K562 (cell line): ENCODE measurements around the gene NABP1. TPM values are rescaled to one million over a fixed set of nuclear protein-coding genes. Genes with fewer than 3 reads are reported as not detected.
A peak's percentile ranks its signal among the peaks of the same experiment; 100 is the strongest.

ENCODE experiments used
- ATAC-seq: fragments of 200-7000 bp; cut with Tn5 transposase; 3 replicates; pipeline ENCODE4 v1.9.1; 2020; ENCODE audit warnings: moderate library complexity
- BruUV-seq: library from RNA; stranded (reverse); fragments of 400-500 nt; replicated peaks from 2 replicates; lab custom pipeline; 2021; lab: Mats Ljungman, UMichigan
- CTCF ChIA-PET: fragments of 300-600 bp; formaldehyde crosslinking; extraction: SDS; loops from one replicate; lab custom pipeline; 2021; ENCODE audit warnings: low intra/inter-chr PET ratio; lab: Yijun Ruan, JAX
- POLR2A ChIA-PET: fragments of 300-600, 350-650 bp; sonication (Branson Sonifier 250); formaldehyde crosslinking; extraction: SDS; loops from one replicate; lab custom pipeline; 2021; ENCODE audit warnings: antibody characterized with exemption, inconsistent platforms; lab: Yijun Ruan, JAX
- DNase-seq, 4 experiments: peaks; one replicate each; pipeline versions ENCODE4 v3.0.0 to v3.0.0-alpha.2; 2011 to 2018; ENCODE audit warnings: low spot score in 3 of 4, mixed read lengths in 3 of 4; ENCODE audit errors: extremely low read depth in 1 of 4
- FAIRE-seq: peaks from 2 replicates; lab custom pipeline; 2011; peaks lifted over from hg19 to GRCh38; lab: Jason Lieb, UNC
- H2AFZ ChIP-seq: 2 replicates; pipeline ENCODE4 v1.6.0; 2011; ENCODE audit warnings: low read depth, low read length, control low read depth, inconsistent platforms
- H3K27ac ChIP-seq: fragments of 200-600 bp; 3 replicates; pipeline ENCODE4 v1.8.0; 2011; ENCODE audit warnings: low read depth, mild to moderate bottlenecking, control low read depth, inconsistent platforms, low read length, moderate library complexity, mixed read lengths; ENCODE audit errors: extremely low read depth
- H3K27me3 ChIP-seq, 2 experiments: fragments of 300-600 bp in 1 of 2; 2 replicates in 1 of 2; 3 replicates in 1 of 2; pipeline versions ENCODE4 v1.6.0 to v1.8.0; 2011; ENCODE audit warnings: inconsistent platforms in 2 of 2, low read length in 2 of 2, mild to moderate bottlenecking in 1 of 2, mixed read lengths in 1 of 2, moderate library complexity in 1 of 2; ENCODE audit not compliant: control insufficient read depth in 2 of 2, insufficient read depth in 2 of 2
- H3K36me3 ChIP-seq: fragments of 300-600 bp; 3 replicates; pipeline ENCODE4 v1.8.0; 2011; ENCODE audit warnings: mild to moderate bottlenecking, low read length, inconsistent platforms; ENCODE audit not compliant: control insufficient read depth, insufficient read depth
- H3K4me1 ChIP-seq, 2 experiments: fragments of 200-600 bp in 1 of 2; replicated peaks in 1 of 2; 2 replicates in 1 of 2; 3 replicates in 1 of 2; pipeline versions ENCODE4 v1.5.1 to v1.8.0; 2011; ENCODE audit warnings: inconsistent platforms in 2 of 2, low read length in 2 of 2, mild to moderate bottlenecking in 1 of 2, mixed read lengths in 1 of 2, moderate library complexity in 1 of 2; ENCODE audit not compliant: control insufficient read depth in 2 of 2, insufficient read depth in 2 of 2
- H3K4me2 ChIP-seq: 2 replicates; pipeline ENCODE4 v1.6.1; 2011; ENCODE audit warnings: low read length, control low read depth, inconsistent platforms, mixed read lengths; ENCODE audit not compliant: insufficient read depth
- H3K4me3 ChIP-seq: fragments of 200-600 bp; sonication (generic), shearing (Covaris generic); 2 replicates; pipeline ENCODE4 v1.5.1; 2016; ENCODE audit warnings: control low read depth, inconsistent platforms
- H3K79me2 ChIP-seq: fragments of 200-600 bp; 3 replicates; pipeline ENCODE4 v1.8.0; 2011; ENCODE audit warnings: low read length, inconsistent platforms; ENCODE audit not compliant: control insufficient read depth, insufficient read depth
- H3K9ac ChIP-seq, 2 experiments: 2 replicates each; pipeline versions ENCODE4 v1.6.0 to v1.6.1; 2011; ENCODE audit warnings: low read depth in 2 of 2, low read length in 2 of 2, control low read depth in 1 of 2, inconsistent platforms in 1 of 2, mild to moderate bottlenecking in 1 of 2, mixed read lengths in 1 of 2; ENCODE audit not compliant: insufficient read depth in 1 of 2
- H3K9me1 ChIP-seq: one replicate; pipeline ENCODE4 v1.6.0; 2011; ENCODE audit warnings: inconsistent platforms, mild to moderate bottlenecking, low read length, moderate library complexity; ENCODE audit not compliant: control insufficient read depth, insufficient read depth
- H3K9me3 ChIP-seq: replicated peaks from 2 replicates; pipeline ENCODE4 v1.5.1; 2011; ENCODE audit warnings: low read depth, low read length, inconsistent platforms; ENCODE audit not compliant: control insufficient read depth, insufficient read depth
- H4K20me1 ChIP-seq: replicated peaks from 2 replicates; pipeline ENCODE4 v1.6.1; 2011; ENCODE audit warnings: low read length, inconsistent platforms, mixed read lengths; ENCODE audit not compliant: control insufficient read depth, insufficient read depth
- POLR2A ChIP-seq: fragments of 450-650 bp; conservative IDR thresholded peaks from 2 replicates; pipeline ENCODE4 v1.6.1; 2016
- SUPT5H ChIP-seq: fragments of 450-650 bp; IDR thresholded peaks from 2 replicates; pipeline ENCODE4 v1.6.1; 2016
- ZNF644 ChIP-seq: fragments of 200-800 bp; sonication (Bioruptor generic); IDR thresholded peaks from 2 replicates; pipeline ENCODE4 v1.6.1; 2016; ENCODE audit warnings: low read depth, missing genetic modification characterization, missing compliant biosample characterization
- ZNF668 ChIP-seq: fragments of 250-450 bp; sonication (Bioruptor Pico); IDR thresholded peaks from 2 replicates; pipeline ENCODE4 v1.8.0; 2022; ENCODE audit warnings: mild to moderate bottlenecking, inconsistent platforms
- WGBS: fragments of 100-300 bp; shearing (Covaris generic); methylation state at CpG from one replicate; pipeline ENCODE4 v1.1.6; 2016; ENCODE audit warnings: low coverage, mixed read lengths; ENCODE audit not compliant: insufficient coverage; ENCODE audit errors: missing lambda C conversion rate; 5-methylcytosine and 5-hydroxymethylcytosine counted together
- in situ Hi-C: fragments of 300-500 bp; cut with MboI; formaldehyde crosslinking; loops from 4 replicates; pipeline ENCODE4 v1.15.0; 2018; ENCODE audit warnings: inconsistent platforms, mixed read lengths
- intact Hi-C: fragments of 100-400 bp; cut with micrococcal nuclease; formaldehyde crosslinking; loops from 2 replicates; pipeline ENCODE4 v1.14.2; 2022
- polyA plus RNA-seq, 8 experiments: library from polyadenylated mRNA; depleted of rRNA in 4 of 8; stranded (reverse) in 5 of 8; unstranded in 3 of 8; fragments of >200 nt; fragmentation: Nextera tagmentation in 2 of 8; fragmentation: Illumina TruSeq in 1 of 8; extraction: Ambion mirVana in 2 of 8; extraction: Trizol in 1 of 8; gene quantifications; 2 replicates each; pipeline versions ENCODE4 v1.2.1 to v1.2.3, GENCODE V29; 2011 to 2014; ENCODE audit warnings: inconsistent platforms in 1 of 8, missing spikeins in 1 of 8
- total RNA-seq, 7 experiments: library from RNA; depleted of rRNA in 6 of 7; stranded (reverse); fragments of >200 nt in 6 of 7; fragmentation: Illumina TruSeq in 2 of 7; extraction: Trizol in 2 of 7; gene quantifications; 2 replicates each; pipeline versions ENCODE4 v1.2.1 to v1.2.3, GENCODE V29; 2011 to 2021; ENCODE audit warnings: low replicate concordance in 1 of 7

The NABP1 gene
- total and polyA plus RNA-seq, 9 of the 15 experiments (the other 6 are each of a cell fraction or from before 2014, with no cell fraction given) = 12.8 to 44.0 (median 20.2) TPM

- DNase-seq = no peak
- H3K36me3 ChIP-seq = peaks cover 10% of the 10 kb centered on the region; the same call in 1 of the 3 replicates
- WGBS = 61% methylated on average over 5 of the region's 6 CpGs
- no TSS peak for BruUV-seq
- no peak for FAIRE-seq
- no peak overlapping the region for H2AFZ ChIP-seq
- in situ Hi-C loops = no loop called here
- CTCF ChIA-PET = no interaction called here
- H4K20me1 ChIP-seq = no peaks in the 10 kb centered on the region
- no peak overlapping the region for H3K9ac ChIP-seq
- H3K79me2 ChIP-seq = no peaks in the 10 kb centered on the region
- no peak overlapping the region for H3K27ac ChIP-seq
- H3K9me3 ChIP-seq = no peaks in the 10 kb centered on the region
- ATAC-seq = no peak
- peaks cover 0 to 7% of the 10 kb centered on the region in 2 experiments; a peak in 3 of 5 replicates for H3K4me1 ChIP-seq
- H3K9me1 ChIP-seq = no peaks in the 10 kb centered on the region
- TF ChIP-seq SUPT5H (peak; percentile 2; the same call in 1 of the 2 replicates), ZNF644 (tag) (no peak), POLR2A (0 out of 2 replicates have a peak, but pooled peaks have one; percentile 30)
- TF ChIP-seq, all 486 proteins: peak for 2
- H3K4me3 ChIP-seq = no peak overlapping the region
- POLR2A ChIA-PET = interaction anchor here (0.8 to 2.1 kb wide), 6 partner anchors 9 to 126 kb away, joined by 3 to 14 read pairs (median 4); no protein-coding TSS in a partner anchor
- no peaks in the 10 kb centered on the region for H3K27me3 ChIP-seq
- no peak overlapping the region for H3K4me2 ChIP-seq
- intact Hi-C loops = no loop called here
These were observed 14.7 kb downstream of the NABP1 start for GRCh38 chr2:191692502-191693115.

GRCh38 chr2:191693166-191693565, 15.2 kb downstream of the NABP1 start:
- 71% methylated on average over 2 of the region's 2 CpGs for WGBS
- intact Hi-C loops = no loop called here
- in situ Hi-C loops = no loop called here
- Histone ChIP-seq H3K27me3 (no peaks in the 10 kb centered on the region), H3K4me2 (no peak overlapping the region), H3K4me1 (peaks cover 0 to 7% of the 10 kb centered on the region in 2 experiments; a peak in 3 of 5 replicates), H3K27ac (no peak overlapping the region), H3K9me3 (no peaks in the 10 kb centered on the region), H4K20me1 (no peaks in the 10 kb centered on the region), H3K9ac (no peak overlapping the region), H3K9me1 (no peaks in the 10 kb centered on the region), H3K4me3 (no peak overlapping the region), H3K36me3 (peaks cover 4% of the 10 kb centered on the region; the same call in 1 of the 3 replicates), H2AFZ (no peak overlapping the region), H3K79me2 (no peaks in the 10 kb centered on the region)
- 0 out of 3 replicates have a peak, but pooled peaks have one; percentile 16 for ATAC-seq
- no peak for DNase-seq
- no peak for FAIRE-seq
- TF ChIP-seq POLR2A (peak; percentile 20; the same call in 1 of the 2 replicates), ZNF668 (no peak)
- BruUV-seq = no TSS peak
- POLR2A ChIA-PET = interaction anchor here (0.8 kb wide), 1 partner anchor 17 kb away, joined by 3 read pairs; no protein-coding TSS in a partner anchor
- CTCF ChIA-PET = no interaction called here
